GM20431 (cell line): ENCODE measurements around the gene CACNA1H.
"Not testable (repeated sequence)": the region's sequence is repeated elsewhere in the genome, so short reads cannot be mapped to it uniquely, and the experiment has no call there.

Experiments
- in situ Hi-C: fragments of 300-500 bp; cut with MseI, MboI; formaldehyde crosslinking; loops from one replicate; pipeline ENCODE4 v1.15.0; 2020; ENCODE audit warnings: low sequenced_read_pairs; ENCODE audit not compliant: unreplicated experiment

The CACNA1H gene

GRCh38 chr16:1239575-1239974, 86.7 kb downstream of the CACNA1H start:
- in situ Hi-C loops: not testable (repeated sequence)

GRCh38 chr16:1240436-1240835, 87.5 kb downstream of the CACNA1H start, which contains the start of gene TPSAB1:
TSS of gene TPSAB1 (plus strand) at chr16:1240705. CDS start at chr16:1240939, 234 bp downstream.
- in situ Hi-C loops: not testable (repeated sequence)

- in situ Hi-C loops: not testable (repeated sequence)
These were observed 88.2 kb downstream of the CACNA1H start for GRCh38 chr16:1241081-1241480.

GRCh38 chr16:1243363-1243762, 90.5 kb downstream of the CACNA1H start:
- in situ Hi-C loops: not testable (repeated sequence)

- in situ Hi-C loops: not testable (repeated sequence)
These were observed 91.3 kb downstream of the CACNA1H start for GRCh38 chr16:1243907-1244850.

- in situ Hi-C loops: no loop called here
These were observed 92.0 kb downstream of the CACNA1H start for GRCh38 chr16:1244881-1245280.

- in situ Hi-C loops: no loop called here
These were observed 92.6 kb downstream of the CACNA1H start for GRCh38 chr16:1245452-1246020.

- in situ Hi-C loops: not testable (repeated sequence)
These were observed 95.1 kb downstream of the CACNA1H start for GRCh38 chr16:1247903-1248537.

- in situ Hi-C loops: not testable (repeated sequence)
These were observed 96.3 kb downstream of the CACNA1H start for GRCh38 chr16:1249031-1249755.

GRCh38 chr16:1253701-1254364, 100.9 kb downstream of the CACNA1H start:
- in situ Hi-C loops: not testable (repeated sequence)

GRCh38 chr16:1254821-1255220, 101.9 kb downstream of the CACNA1H start:
- in situ Hi-C loops: not testable (repeated sequence)

- in situ Hi-C loops: not testable (repeated sequence)
These were observed 102.6 kb downstream of the CACNA1H start, which contains the start of gene TPSD1 for GRCh38 chr16:1255276-1256122. TSS of gene TPSD1 (plus strand) at chr16:1256069. CDS start at chr16:1256281, 212 bp downstream.

- in situ Hi-C loops: not testable (repeated sequence)
These were observed 103.5 kb downstream of the CACNA1H start for GRCh38 chr16:1256296-1256873.

- in situ Hi-C loops: no loop called here
These were observed 104.0 kb downstream of the CACNA1H start for GRCh38 chr16:1256874-1257322.

GRCh38 chr16:1257561-1258224, 104.8 kb downstream of the CACNA1H start:
- in situ Hi-C loops: no loop called here

- in situ Hi-C loops: no loop called here
These were observed 105.3 kb downstream of the CACNA1H start for GRCh38 chr16:1258225-1258600.

- in situ Hi-C loops: no loop called here
These were observed 106.2 kb downstream of the CACNA1H start for GRCh38 chr16:1258906-1259759.
